H1 (cell line): ENCODE data around the gene SF3B1. TPM values are rescaled to one million over a fixed set of nuclear protein-coding genes. Genes with fewer than 3 reads are reported as not detected.

Experiments used
- ATF2 ChIP-seq: IDR thresholded peaks from 2 replicates; pipeline ENCODE4 v1.6.1; 2012; ENCODE audit warnings: low read length, inconsistent platforms
- BACH1 ChIP-seq: IDR thresholded peaks from 2 replicates; pipeline ENCODE4 v1.6.1; 2012; ENCODE audit warnings: low read length, improper control_type of control experiment
- CBX5 ChIP-seq: fragments of 300-800, 300-1000 bp; sonication (generic); IDR thresholded peaks from 2 replicates; pipeline ENCODE4 v1.7.1; 2016; ENCODE audit warnings: antibody characterized with exemption, low read length, low read depth
- CEBPB ChIP-seq: IDR thresholded peaks from 2 replicates; pipeline ENCODE4 v1.6.1; 2012; ENCODE audit warnings: low read depth, low read length
- CTBP2 ChIP-seq: IDR thresholded peaks from 2 replicates; pipeline ENCODE4 v1.7.0; 2011; ENCODE audit warnings: borderline replicate concordance, mild to moderate bottlenecking, moderate library complexity, mixed read lengths, low read length; ENCODE audit not compliant: insufficient read depth, insufficient read length
- EGR1 ChIP-seq: IDR thresholded peaks from 2 replicates; pipeline ENCODE4 v1.6.1; 2011; ENCODE audit warnings: low read depth, low read length, borderline replicate concordance
- EZH2 ChIP-seq: fragments of 200-600 bp; sonication (generic); IDR thresholded peaks from 2 replicates; pipeline ENCODE4 v1.7.1; 2012; ENCODE audit warnings: low read depth, mild to moderate bottlenecking, moderate library complexity, low read length, inconsistent platforms; ENCODE audit not compliant: severe bottlenecking
- GTF2F1 ChIP-seq: IDR thresholded peaks from 2 replicates; pipeline ENCODE4 v1.6.1; 2012; ENCODE audit warnings: low read depth, low read length, improper control_type of control experiment, borderline replicate concordance
- JUN ChIP-seq: IDR thresholded peaks from 2 replicates; pipeline ENCODE4 v1.6.1; 2011; ENCODE audit warnings: low read depth, mild to moderate bottlenecking, improper control_type of control experiment, low read length
- MAFK ChIP-seq: IDR thresholded peaks from 2 replicates; pipeline ENCODE4 v1.6.1; 2012; ENCODE audit warnings: low read depth, mild to moderate bottlenecking, improper control_type of control experiment, low read length
- polyA plus RNA-seq, 7 experiments: library from polyadenylated mRNA; depleted of rRNA in 3 of 7; stranded (reverse) in 5 of 7; unstranded in 2 of 7; fragments of >200 nt in 5 of 7; fragments of 200-250 nt in 2 of 7; gene quantifications; 1 replicate in 5 of 7; 2 replicates in 1 of 7; 4 replicates in 1 of 7; pipeline versions ENCODE4 v1.2.1 to v1.2.3, GENCODE V29; 2011 to 2013; ENCODE audit warnings: missing spikeins in 2 of 7, mixed read lengths in 2 of 7
- total RNA-seq: library from RNA; stranded (reverse); fragmentation: NEBNext Ultra II Directional; extraction: Animal tissue kit (Norgen Biotek cat#: 25700); gene quantifications from 2 replicates; pipeline ENCODE4 v1.2.1, GENCODE V29; 2021

SF3B1 gene
- total and polyA plus RNA-seq, 2 of the 8 experiments (the other 6 are each of a cell fraction or from before 2014, with no cell fraction given) = 320 to 403 TPM

GRCh38 chr2:197399887-197400540, 34.8 kb downstream of the SF3B1 start (continued):
- no peak for TF ChIP-seq ATF2
- no peak for TF ChIP-seq JUN
- TF ChIP-seq BACH1 = no peak
- TF ChIP-seq CTBP2 = no peak
- TF ChIP-seq CEBPB = no peak
- TF ChIP-seq CBX5 = no peak
- no peak for TF ChIP-seq EGR1
- TF ChIP-seq EZH2 = no peak
- no peak for TF ChIP-seq GTF2F1
- no peak for TF ChIP-seq MAFK
